Mucosa of gallbladder (tissue), 1 donor: ENCODE results near the gene SNRPA. TPM values are rescaled to one million over a fixed set of nuclear protein-coding genes. Genes with fewer than 3 reads are reported as not detected.

Experiments
- DNase-seq: peaks from one replicate; pipeline ENCODE4 v3.0.0-alpha.2; 2020; ENCODE audit warnings: low spot score
- total RNA-seq: library from RNA; stranded (reverse); gene quantifications from one replicate; pipeline ENCODE4 v1.2.1, GENCODE V29; 2021
- donor health status: DM: no; HTN: no; CAD: no.

Gene SNRPA
- total RNA-seq = 58.1 TPM

- DNase-seq = peak; percentile 98
Observed at GRCh38 chr19:40750874-40751537, at the start of gene SNRPA. TSS of gene SNRPA (plus strand) at chr19:40751203. CDS start at chr19:40751409, 206 bp downstream.

DNA sequence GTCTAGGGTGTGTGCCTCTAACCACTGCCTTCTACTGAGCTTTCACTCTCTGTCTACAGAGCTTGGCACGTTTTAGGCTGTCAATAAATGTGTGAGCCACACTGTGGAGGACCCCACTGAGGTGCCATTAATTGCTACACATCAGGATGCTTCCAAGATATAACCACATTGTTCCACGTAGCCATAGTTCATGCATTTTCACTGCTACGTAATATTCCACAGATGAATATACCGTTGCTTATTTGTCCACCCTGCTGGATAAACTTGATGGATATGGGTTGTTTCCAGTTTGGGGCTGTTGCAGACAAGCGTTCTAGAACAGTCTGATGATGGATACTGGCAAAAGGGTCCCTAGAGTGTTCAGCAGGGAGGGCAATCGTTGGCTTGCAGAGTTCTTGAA is 49.2 kb upstream of the SNRPA start:
- no peak for DNase-seq

- no peak for DNase-seq
Observed at GRCh38 chr19:40702337-40703012, 48.5 kb upstream of the SNRPA start.

GRCh38 chr19:40703029-40703755 is 47.8 kb upstream of the SNRPA start:
- DNase-seq = no peak

GRCh38 chr19:40704491-40705361 is 46.3 kb upstream of the SNRPA start:
- DNase-seq = no peak

- DNase-seq = no peak
Observed at GRCh38 chr19:40705362-40705651, 45.7 kb upstream of the SNRPA start.

DNA sequence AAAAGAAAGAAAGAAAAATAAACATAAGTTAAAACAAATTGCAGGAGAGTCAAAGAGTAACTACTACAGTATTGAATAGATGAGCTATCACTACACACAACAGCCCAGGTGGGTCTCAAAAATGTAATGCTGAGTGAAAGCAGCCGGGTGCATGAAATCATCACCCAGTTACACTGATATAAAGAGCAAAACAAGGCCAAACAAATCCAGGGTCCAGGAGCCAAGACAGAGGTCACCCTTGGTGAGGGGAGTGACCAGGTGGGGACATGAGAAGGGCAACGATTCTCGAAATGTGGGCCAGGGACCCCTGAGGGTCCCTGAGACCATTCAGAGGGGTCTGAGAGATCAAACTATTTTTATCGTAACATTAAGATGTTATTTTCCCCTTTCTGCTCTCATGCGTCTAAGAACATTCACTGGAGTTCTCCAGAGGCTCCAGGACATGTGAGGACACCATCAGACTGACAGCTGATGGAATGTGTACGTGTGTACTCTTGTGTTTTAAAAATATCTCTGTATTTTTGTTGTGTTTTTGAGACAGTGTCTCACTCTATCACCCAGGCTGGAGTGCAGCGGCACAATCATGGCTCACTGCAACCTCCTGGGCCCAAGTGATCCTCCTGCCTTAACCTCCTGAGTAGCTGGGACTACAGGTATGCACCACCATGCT is 44.9 kb upstream of the SNRPA start:
- DNase-seq = no peak

DNA sequence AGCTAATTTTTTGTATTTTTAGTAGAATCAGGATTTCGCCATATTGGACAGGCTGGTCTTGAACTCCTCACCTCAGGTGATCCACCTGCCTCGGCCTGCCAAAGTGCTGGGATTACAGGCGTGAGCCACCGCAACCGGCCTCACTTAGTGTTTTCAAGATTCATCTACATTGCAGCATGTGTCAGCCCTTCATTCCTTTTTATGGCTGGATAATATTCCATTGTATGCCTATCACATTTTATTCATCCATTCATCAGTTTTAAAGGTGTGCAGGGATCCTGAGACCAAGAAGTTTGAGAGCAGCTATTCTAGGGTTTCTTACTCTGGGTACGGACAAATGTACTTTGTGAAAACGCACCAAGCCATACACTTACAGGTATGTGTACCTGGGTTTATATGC is 43.4 kb upstream of the SNRPA start:
- DNase-seq = no peak

DNA sequence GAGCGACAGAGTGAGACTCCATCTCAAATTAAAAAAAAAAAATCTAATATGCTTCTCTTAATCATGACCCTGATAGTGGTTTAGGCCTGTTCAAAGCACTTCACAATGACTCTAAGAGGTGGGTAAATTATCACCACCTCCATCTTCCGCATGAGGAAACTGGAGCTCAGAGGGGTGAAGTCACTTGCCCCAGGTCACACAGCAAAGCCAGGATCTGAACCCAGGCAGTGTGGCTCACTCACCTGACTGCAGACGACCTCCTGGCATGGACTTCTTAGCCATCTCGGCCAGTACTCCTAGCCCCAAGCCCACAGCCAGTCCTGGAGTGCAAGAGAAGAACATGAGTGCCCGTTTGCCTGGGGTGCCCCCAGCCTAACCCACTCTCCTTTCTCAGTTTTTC is 41.2 kb upstream of the SNRPA start:
- no peak for DNase-seq

DNA sequence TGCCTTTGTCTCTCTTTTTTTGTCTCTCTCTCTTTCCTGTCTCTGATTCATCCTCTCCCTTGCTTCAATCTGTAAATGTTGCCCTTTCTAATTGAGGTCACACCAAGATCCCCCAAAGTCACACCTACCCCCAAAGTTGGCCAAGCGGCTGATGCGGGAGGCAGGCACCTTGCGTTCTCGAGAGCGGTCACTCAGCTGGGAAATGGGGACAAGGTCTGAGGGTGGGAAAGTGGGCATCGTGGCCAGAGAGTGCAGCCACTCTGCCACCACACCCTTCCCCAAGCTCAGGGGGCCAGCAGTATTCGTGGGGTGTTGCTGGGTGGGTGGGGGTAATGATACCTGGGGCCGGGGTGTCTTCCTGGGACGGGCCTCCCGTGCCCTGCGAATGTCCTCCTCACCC is 37.1 kb upstream of the SNRPA start:
- DNase-seq = no peak

- DNase-seq = peak; percentile 94
Observed at GRCh38 chr19:40714441-40715299, 36.3 kb upstream of the SNRPA start.

DNA sequence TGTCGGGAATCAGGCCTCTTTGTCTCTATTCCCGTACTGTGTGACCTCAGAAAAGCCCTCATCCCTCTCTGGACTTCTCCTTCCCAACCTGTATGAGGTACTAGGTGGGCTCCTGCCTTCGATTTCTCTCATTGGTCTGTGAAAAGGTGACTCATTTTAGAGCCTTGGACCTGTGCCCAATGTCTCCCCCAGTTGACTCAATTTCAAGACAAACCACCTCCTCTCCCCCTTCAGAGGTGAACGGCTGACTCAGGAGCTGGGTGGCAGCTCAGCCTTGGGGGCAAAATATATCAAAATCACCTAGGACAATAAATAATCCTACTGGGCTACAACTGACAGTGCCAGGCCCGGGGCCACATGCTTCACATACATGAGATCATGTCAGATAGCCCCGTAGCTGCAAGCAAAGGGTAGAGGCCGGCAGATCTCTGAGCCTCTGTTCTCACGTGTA is 34.9 kb upstream of the SNRPA start:
- DNase-seq = no peak

- peak; percentile 99 for DNase-seq
Observed at GRCh38 chr19:40716482-40717324, 34.3 kb upstream of the SNRPA start, which contains the start of the genes COQ8B and ITPKC. TSS of gene COQ8B (minus strand) at chr19:40716886. CDS start at chr19:40714632, 2,254 bp downstream. TSS of gene ITPKC (plus strand) at chr19:40717112. CDS start at chr19:40717136, 24 bp downstream.

DNA sequence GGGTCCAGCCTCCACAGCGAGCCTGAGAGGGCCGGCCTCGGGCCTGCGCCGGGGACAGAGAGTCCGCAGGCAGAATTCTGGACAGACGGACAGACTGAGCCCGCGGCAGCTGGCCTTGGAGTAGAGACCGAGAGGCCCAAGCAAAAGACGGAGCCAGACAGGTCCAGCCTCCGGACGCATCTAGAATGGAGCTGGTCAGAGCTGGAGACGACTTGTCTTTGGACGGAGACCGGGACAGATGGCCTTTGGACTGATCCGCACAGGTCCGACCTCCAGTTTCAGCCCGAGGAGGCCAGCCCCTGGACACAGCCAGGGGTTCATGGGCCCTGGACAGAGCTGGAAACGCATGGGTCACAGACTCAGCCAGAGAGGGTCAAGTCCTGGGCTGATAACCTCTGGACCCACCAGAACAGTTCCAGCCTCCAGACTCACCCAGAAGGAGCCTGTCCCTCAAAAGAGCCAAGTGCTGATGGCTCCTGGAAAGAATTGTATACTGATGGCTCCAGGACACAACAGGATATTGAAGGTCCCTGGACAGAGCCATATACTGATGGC is 33.6 kb upstream of the SNRPA start:
- peak; percentile 29 for DNase-seq

DNA sequence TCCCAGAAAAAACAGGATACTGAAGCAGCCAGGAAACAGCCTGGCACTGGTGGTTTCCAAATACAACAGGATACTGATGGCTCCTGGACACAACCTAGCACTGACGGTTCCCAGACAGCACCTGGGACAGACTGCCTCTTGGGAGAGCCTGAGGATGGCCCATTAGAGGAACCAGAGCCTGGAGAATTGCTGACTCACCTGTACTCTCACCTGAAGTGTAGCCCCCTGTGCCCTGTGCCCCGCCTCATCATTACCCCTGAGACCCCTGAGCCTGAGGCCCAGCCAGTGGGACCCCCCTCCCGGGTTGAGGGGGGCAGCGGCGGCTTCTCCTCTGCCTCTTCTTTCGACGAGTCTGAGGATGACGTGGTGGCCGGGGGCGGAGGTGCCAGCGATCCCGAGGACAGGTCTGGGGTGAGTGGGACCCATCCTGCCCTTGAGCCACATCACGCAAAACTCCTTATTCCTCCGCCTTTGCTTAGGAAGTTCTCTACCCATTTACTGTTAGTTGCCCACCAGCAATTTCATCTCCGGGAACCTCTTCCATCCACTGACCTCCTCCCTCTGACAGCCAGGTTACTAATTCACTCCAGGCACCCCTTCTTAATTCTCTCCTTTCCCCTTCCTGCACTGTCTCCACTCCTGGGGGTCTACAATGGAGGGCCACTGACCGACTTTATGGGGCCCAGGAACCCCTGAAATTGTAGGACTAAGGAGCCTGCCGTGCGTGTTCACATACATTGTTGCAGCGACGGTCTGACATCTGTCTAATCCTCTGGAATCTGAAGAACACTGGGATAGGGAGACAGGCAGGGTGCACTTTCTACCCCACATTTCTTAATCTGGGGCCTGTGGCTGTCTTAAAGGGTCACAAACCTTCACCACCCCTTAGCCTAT is 32.9 kb upstream of the SNRPA start:
- no peak for DNase-seq

DNA sequence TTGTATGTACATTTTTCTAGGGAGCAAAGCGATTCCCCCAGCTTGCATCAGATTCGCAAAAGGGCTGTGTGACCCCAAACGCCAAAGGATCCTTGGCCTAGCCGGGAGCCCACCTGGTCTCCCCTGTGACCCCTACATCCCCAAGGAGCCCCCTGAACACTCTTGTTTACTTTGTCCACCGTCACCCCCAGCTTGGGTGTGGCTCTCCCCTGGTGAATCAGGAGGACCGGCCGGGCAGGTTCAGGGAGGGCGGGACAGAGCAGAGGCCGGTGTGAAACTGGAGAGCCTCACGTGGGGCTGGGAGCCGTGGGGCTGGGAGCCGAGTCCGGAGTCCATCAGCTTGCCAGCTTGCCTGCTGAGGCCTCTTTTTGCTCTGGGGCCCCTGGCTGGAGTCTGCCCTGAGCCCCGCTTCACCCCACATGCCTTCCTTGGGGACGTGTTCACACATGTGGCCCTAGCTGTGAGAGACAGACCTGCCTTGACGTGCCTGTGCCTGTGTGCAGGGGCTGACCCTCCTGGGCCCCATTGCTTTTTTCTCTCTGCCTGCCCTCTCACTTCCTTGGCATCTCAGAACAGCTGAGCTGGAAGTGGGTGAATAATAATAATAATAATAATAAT is 32.1 kb upstream of the SNRPA start:
- peak; percentile 87 for DNase-seq

GRCh38 chr19:40719414-40719894 is 31.5 kb upstream of the SNRPA start:
- no peak for DNase-seq
